H1 (cell line): ENCODE results near the gene JADE1.

Experiments used
- BRCA1 ChIP-seq: IDR thresholded peaks from 2 replicates; pipeline ENCODE4 v1.6.1; 2012; ENCODE audit warnings: low read depth, low read length, improper control_type of control experiment
- CEBPB ChIP-seq: IDR thresholded peaks from 2 replicates; pipeline ENCODE4 v1.6.1; 2012; ENCODE audit warnings: low read depth, low read length
- EGR1 ChIP-seq: IDR thresholded peaks from 2 replicates; pipeline ENCODE4 v1.6.1; 2011; ENCODE audit warnings: low read depth, low read length, borderline replicate concordance
- EP300 ChIP-seq, 2 experiments: IDR thresholded peaks; 1 replicate in 1 of 2; 2 replicates in 1 of 2; pipeline ENCODE4 v1.6.1; 2011 to 2012; ENCODE audit warnings: low read depth in 2 of 2, low read length in 2 of 2, mild to moderate bottlenecking in 2 of 2, borderline replicate concordance in 1 of 2, inconsistent platforms in 1 of 2, moderate library complexity in 1 of 2
- EZH2 ChIP-seq: fragments of 200-600 bp; sonication (generic); IDR thresholded peaks from 2 replicates; pipeline ENCODE4 v1.7.1; 2012; ENCODE audit warnings: low read depth, mild to moderate bottlenecking, moderate library complexity, low read length, inconsistent platforms; ENCODE audit not compliant: severe bottlenecking
- POLR2A ChIP-seq, 2 experiments: IDR thresholded peaks; 1 replicate in 1 of 2; 2 replicates in 1 of 2; pipeline ENCODE4 v1.6.1; 2011; ENCODE audit warnings: low read depth in 2 of 2, low read length in 2 of 2, mild to moderate bottlenecking in 2 of 2; ENCODE audit errors: control extremely low read depth in 1 of 2
- SIX5 ChIP-seq: IDR thresholded peaks from 2 replicates; pipeline ENCODE4 v1.6.1; 2011; ENCODE audit warnings: mild to moderate bottlenecking, low read depth, low read length
- SP4 ChIP-seq: IDR thresholded peaks from 2 replicates; pipeline ENCODE4 v1.6.1; 2012; ENCODE audit warnings: low read length, inconsistent platforms
- TBP ChIP-seq: IDR thresholded peaks from 2 replicates; pipeline ENCODE4 v1.6.1; 2011; ENCODE audit warnings: low read depth, low read length, improper control_type of control experiment
- TCF12 ChIP-seq: IDR thresholded peaks from 2 replicates; pipeline ENCODE4 v1.6.1; 2011; ENCODE audit warnings: low read depth, mild to moderate bottlenecking, low read length
- TF ChIP-seq, protein P1 (sequence below), 3 experiments: IDR thresholded peaks; 1 replicate in 2 of 3; 2 replicates in 1 of 3; pipeline versions ENCODE4 v1.5.1 to v1.6.1; 2011; ENCODE audit warnings: low read length in 3 of 3, mild to moderate bottlenecking in 3 of 3, inconsistent platforms in 2 of 3, low read depth in 1 of 3, moderate library complexity in 1 of 3; ENCODE audit not compliant: insufficient read depth in 1 of 3; ENCODE audit errors: control extremely low read depth in 1 of 3

DNA sequence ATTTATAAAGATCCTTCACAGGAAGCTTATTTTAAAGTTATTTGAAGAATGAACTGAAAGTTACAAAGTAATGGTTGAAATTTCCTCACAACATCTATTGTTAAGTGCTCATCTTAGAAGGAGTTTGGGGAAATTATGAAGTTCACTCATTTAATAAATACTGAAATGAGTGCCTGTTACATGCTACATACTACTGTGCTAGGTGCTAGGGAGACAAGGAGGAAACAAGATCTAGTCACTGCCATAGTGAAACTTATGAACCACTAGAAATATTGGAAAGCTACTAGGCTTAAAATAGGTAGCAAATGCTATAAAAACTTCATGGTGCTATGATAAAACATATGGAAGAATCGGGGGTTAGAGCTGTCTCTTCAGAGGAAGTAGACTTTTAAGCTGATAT lies 97.1 kb downstream of the JADE1 start:
- TF ChIP-seq, protein P1, sequence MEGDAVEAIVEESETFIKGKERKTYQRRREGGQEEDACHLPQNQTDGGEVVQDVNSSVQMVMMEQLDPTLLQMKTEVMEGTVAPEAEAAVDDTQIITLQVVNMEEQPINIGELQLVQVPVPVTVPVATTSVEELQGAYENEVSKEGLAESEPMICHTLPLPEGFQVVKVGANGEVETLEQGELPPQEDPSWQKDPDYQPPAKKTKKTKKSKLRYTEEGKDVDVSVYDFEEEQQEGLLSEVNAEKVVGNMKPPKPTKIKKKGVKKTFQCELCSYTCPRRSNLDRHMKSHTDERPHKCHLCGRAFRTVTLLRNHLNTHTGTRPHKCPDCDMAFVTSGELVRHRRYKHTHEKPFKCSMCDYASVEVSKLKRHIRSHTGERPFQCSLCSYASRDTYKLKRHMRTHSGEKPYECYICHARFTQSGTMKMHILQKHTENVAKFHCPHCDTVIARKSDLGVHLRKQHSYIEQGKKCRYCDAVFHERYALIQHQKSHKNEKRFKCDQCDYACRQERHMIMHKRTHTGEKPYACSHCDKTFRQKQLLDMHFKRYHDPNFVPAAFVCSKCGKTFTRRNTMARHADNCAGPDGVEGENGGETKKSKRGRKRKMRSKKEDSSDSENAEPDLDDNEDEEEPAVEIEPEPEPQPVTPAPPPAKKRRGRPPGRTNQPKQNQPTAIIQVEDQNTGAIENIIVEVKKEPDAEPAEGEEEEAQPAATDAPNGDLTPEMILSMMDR (IDR thresholded peaks at IDR 0.05; ENCODE audit: control extremely low read depth in 1 of 3, insufficient read depth in 1 of 3, low read depth in 1 of 3, low read length in 3 of 3) = no peak
- TF ChIP-seq BRCA1 (no peak), EP300 (IDR thresholded peaks at IDR 0.05; ENCODE audit: borderline replicate concordance in 1 of 2, low read depth in 2 of 2, low read length in 2 of 2) (no peak), SP4 (no peak), EGR1 (no peak), POLR2A (IDR thresholded peaks at IDR 0.05; ENCODE audit: control extremely low read depth in 1 of 2, low read depth in 2 of 2, low read length in 2 of 2) (no peak), TBP (no peak), TCF12 (no peak), EZH2 (no peak), CEBPB (no peak), SIX5 (no peak)
